Activated CD8-positive, alpha-beta T cell treated with anti-CD3 and anti-CD28 coated beads for 36 hours (primary cell): ENCODE measurements around the gene ZBTB22. TPM values are rescaled to one million over a fixed set of nuclear protein-coding genes. Genes with fewer than 3 reads are reported as not detected.

ENCODE experiments used
- ATAC-seq: fragments of 200-7000 bp; cut with Tn5 transposase; one replicate; pipeline ENCODE4 v1.10.0; 2021; ENCODE audit warnings: mild to moderate bottlenecking, moderate library complexity
- CTCF ChIA-PET: fragments of 350-600 bp; sonication (Branson Sonifier 250); formaldehyde crosslinking; loops from one replicate; lab custom pipeline; 2021; ENCODE audit warnings: antibody characterized with exemption; lab: Charles Lee
- POLR2A ChIA-PET: fragments of 350-600 bp; sonication (Branson Sonifier 250); formaldehyde crosslinking; loops from one replicate; lab custom pipeline; 2021; ENCODE audit warnings: antibody characterized with exemption; lab: Charles Lee
- DNase-seq: peaks from one replicate; pipeline ENCODE4 v3.0.0-alpha.2; 2020
- H3K27ac Mint-ChIP-seq: one replicate; pipeline ENCODE4 v1.8.0; 2021; ENCODE audit warnings: mild to moderate bottlenecking, mixed read lengths
- H3K27me3 Mint-ChIP-seq: one replicate; pipeline ENCODE4 v1.8.0; 2021; ENCODE audit warnings: mixed read lengths
- H3K36me3 Mint-ChIP-seq: one replicate; pipeline ENCODE4 v1.8.0; 2021; ENCODE audit warnings: low read depth, mixed read lengths
- H3K4me1 Mint-ChIP-seq: one replicate; pipeline ENCODE4 v1.8.0; 2021; ENCODE audit warnings: low read depth, mixed read lengths
- H3K4me3 Mint-ChIP-seq: one replicate; pipeline ENCODE4 v1.8.0; 2021; ENCODE audit warnings: mild to moderate bottlenecking, moderate library complexity, mixed read lengths
- H3K9me3 Mint-ChIP-seq: one replicate; pipeline ENCODE4 v1.8.0; 2021; ENCODE audit warnings: mixed read lengths
- CTCF ChIP-seq: fragments of 200-600 bp; IDR thresholded peaks from one replicate; pipeline ENCODE4 v1.8.0; 2022; ENCODE audit warnings: antibody characterized with exemption, mild to moderate bottlenecking
- intact Hi-C: fragments of 100-400 bp; cut with micrococcal nuclease; formaldehyde crosslinking; loops from one replicate; pipeline ENCODE4 v1.10.0; 2022
- total RNA-seq, 2 experiments: library from RNA; stranded (reverse); gene quantifications; one replicate each; pipeline ENCODE4 v1.2.3, GENCODE V29; 2021

Gene ZBTB22
- total RNA-seq, 2 experiments from 2014 or later: 7.2 to 7.5 TPM

- Mint-ChIP-seq H3K36me3 (peaks cover 34% of the 10 kb centered on the region), H3K27ac (peak overlapping the region; percentile 99), H3K4me3 (peak overlapping the region; percentile 97), H3K27me3 (no peaks in the 10 kb centered on the region), H3K9me3 (no peaks in the 10 kb centered on the region), H3K4me1 (peaks cover 33% of the 10 kb centered on the region)
- CTCF ChIA-PET: interaction anchor here (0.9 to 1.8 kb wide), 13 partner anchors 9 to 175 kb away, joined by 3 to 13 read pairs (median 4); partner anchors contain the start of genes B3GALT4, PFDN6, TAPBP and WDR46
- POLR2A ChIA-PET: interaction anchor here (0.7 to 13.9 kb wide), 15 partner anchors 11 to 155 kb away, joined by 3 to 261 read pairs (median 5); partner anchors contain the start of genes B3GALT4, HSD17B8, KIFC1 and PFDN6
- ATAC-seq (peak; percentile 86), DNase-seq (peak; percentile 96)
- intact Hi-C loops: no loop called here
- TF ChIP-seq CTCF: peak; percentile 74
Observed at GRCh38 chr6:33299237-33299944, 18.2 kb downstream of the ZBTB22 start.

GRCh38 chr6:33298773-33299236, 18.7 kb downstream of the ZBTB22 start, which contains the start of gene RGL2:
Gene RGL2 (minus strand): TSS chr6:33298942. CDS start chr6:33298610, 332 bp downstream.
- H3K27me3 Mint-ChIP-seq: no peaks in the 10 kb centered on the region
- peak within 1 kb of the TSS; percentile 97 for H3K4me3 Mint-ChIP-seq
- ChIA-PET CTCF (interaction anchor here (0.9 to 1.8 kb wide), 10 partner anchors 9 to 92 kb away, joined by 3 to 13 read pairs (median 4); partner anchors contain the start of genes B3GALT4, PFDN6, TAPBP and WDR46), POLR2A (interaction anchor here (0.7 to 13.9 kb wide), 10 partner anchors 10 to 155 kb away, joined by 3 to 261 read pairs (median 25); partner anchors contain the start of genes B3GALT4, HSD17B8, KIFC1 and PFDN6)
- peak; percentile 35 for ATAC-seq
- TF ChIP-seq CTCF: no peak
- H3K36me3 Mint-ChIP-seq: peaks cover 32% of the 10 kb centered on the region
- H3K27ac Mint-ChIP-seq: peak within 1 kb of the TSS; percentile 99
- DNase-seq: peak; percentile 65
- no peaks in the 10 kb centered on the region for H3K9me3 Mint-ChIP-seq
- intact Hi-C loops: no loop called here
- peaks cover 31% of the 10 kb centered on the region for H3K4me1 Mint-ChIP-seq

- H3K4me3 Mint-ChIP-seq: peak overlapping the region; percentile 97
- peaks cover 29% of the 10 kb centered on the region for H3K4me1 Mint-ChIP-seq
- intact Hi-C loops: no loop called here
- POLR2A ChIA-PET: interaction anchor here (1.5 to 13.9 kb wide), 7 partner anchors 9 to 93 kb away, joined by 4 to 261 read pairs (median 52); partner anchors contain the start of genes B3GALT4, KIFC1, PFDN6 and RPS18
- DNase-seq (peak; percentile 77), ATAC-seq (peak; percentile 25)
- no peaks in the 10 kb centered on the region for H3K9me3 Mint-ChIP-seq
- peaks cover 27% of the 10 kb centered on the region for H3K36me3 Mint-ChIP-seq
- no peaks in the 10 kb centered on the region for H3K27me3 Mint-ChIP-seq
- H3K27ac Mint-ChIP-seq: peak overlapping the region; percentile 99
- TF ChIP-seq CTCF: no peak
- CTCF ChIA-PET: interaction anchor here (0.8 to 1.8 kb wide), 6 partner anchors 12 to 92 kb away, joined by 3 to 11 read pairs (median 4); partner anchors contain the start of genes B3GALT4 and TAPBP
Observed at GRCh38 chr6:33297956-33298772, 19.4 kb downstream of the ZBTB22 start.

- ChIA-PET POLR2A (interaction anchor here (0.6 to 13.9 kb wide), 6 partner anchors 9 to 105 kb away, joined by 6 to 261 read pairs (median 64); partner anchors contain the start of genes B3GALT4, PFDN6, RPS18 and TAPBP), CTCF (interaction anchor here (0.8 to 1.2 kb wide), 2 partner anchors 12 to 13 kb away, joined by 3 read pairs; no protein-coding TSS in a partner anchor)
- intact Hi-C loops: no loop called here
- H3K4me1 Mint-ChIP-seq: peaks cover 29% of the 10 kb centered on the region
- ATAC-seq (no peak), DNase-seq (no peak)
- peak overlapping the region; percentile 67 for H3K27ac Mint-ChIP-seq
- H3K9me3 Mint-ChIP-seq: no peaks in the 10 kb centered on the region
- peaks cover 29% of the 10 kb centered on the region for H3K36me3 Mint-ChIP-seq
- no peak for TF ChIP-seq CTCF
- peak overlapping the region; percentile 97 for H3K4me3 Mint-ChIP-seq
- no peaks in the 10 kb centered on the region for H3K27me3 Mint-ChIP-seq
Observed at GRCh38 chr6:33297406-33297955, 20.1 kb downstream of the ZBTB22 start.
